Measurements from ENCODE around the gene ZFP64.

The ZFP64 gene

DNA sequence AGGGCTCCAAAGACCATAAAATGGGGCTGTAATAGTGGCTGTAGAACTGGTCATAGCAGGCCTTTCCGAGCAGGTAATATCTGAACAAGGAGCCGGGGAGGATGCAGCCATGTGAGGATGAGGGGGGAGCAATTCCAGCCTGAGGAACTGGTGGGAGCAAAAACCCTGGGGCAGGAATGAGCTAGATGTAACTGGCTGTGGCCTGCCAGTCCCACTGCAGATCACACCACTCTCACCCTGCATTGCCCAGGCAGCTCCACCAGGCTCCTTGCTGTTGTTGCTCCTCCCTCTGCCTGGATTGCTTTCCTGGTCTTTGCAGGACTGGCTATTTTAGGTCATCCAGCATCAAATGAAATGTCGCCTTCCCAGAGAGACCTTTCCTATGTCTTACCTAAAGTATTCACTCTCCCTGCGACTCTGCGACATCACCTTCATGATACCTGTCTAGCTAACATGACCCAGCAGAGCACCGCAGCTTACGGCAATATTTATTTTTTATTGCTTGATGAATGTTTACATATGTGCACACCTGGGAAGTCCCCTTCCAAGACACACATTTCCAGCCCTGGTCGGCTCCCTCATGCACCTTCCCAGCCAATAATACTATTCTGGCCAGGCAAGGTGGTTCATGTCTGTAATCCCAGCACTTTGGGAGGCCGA, 2.4 kb upstream of the ZFP64 start:
- TF ChIP-seq TCF12 (IDR thresholded peaks at IDR 0.05; ENCODE audit: low read depth) (no peak), NFIC (IDR thresholded peaks at IDR 0.05) (no peak), RAD21 (IDR thresholded peaks at IDR 0.05; ENCODE audit: low read depth) (no peak), EP300 (IDR thresholded peaks at IDR 0.05; ENCODE audit: borderline replicate concordance) (no peak), FOXM1 (IDR thresholded peaks at IDR 0.05; ENCODE audit: borderline replicate concordance, low read depth) (no peak)
- TF ChIP-seq, protein P1, sequence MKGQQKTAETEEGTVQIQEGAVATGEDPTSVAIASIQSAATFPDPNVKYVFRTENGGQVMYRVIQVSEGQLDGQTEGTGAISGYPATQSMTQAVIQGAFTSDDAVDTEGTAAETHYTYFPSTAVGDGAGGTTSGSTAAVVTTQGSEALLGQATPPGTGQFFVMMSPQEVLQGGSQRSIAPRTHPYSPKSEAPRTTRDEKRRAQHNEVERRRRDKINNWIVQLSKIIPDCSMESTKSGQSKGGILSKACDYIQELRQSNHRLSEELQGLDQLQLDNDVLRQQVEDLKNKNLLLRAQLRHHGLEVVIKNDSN (IDR thresholded peaks at IDR 0.05): no peak

DNA sequence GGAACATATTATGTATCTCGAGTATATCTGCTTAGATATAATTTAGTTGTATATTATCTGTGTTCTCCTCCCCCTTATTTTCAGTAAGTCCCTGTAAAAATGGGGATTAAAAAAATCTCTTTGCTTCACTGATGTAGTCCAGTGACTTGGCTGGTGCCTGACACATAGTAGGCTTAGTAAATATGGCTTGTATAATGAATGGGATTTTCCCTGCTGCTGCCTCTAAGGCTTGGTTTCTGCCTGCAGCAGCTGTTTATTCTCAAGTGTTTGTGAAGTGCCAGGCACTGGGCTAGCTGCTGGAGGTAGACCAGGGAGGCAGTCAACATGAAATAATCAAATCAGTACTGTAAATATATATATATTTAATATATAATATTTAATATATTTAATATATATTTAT, 1.6 kb upstream of the ZFP64 start:
- TF ChIP-seq NFIC (IDR thresholded peaks at IDR 0.05) (no peak), ZBTB7A (IDR thresholded peaks at IDR 0.05; ENCODE audit: low read depth) (no peak), RAD21 (IDR thresholded peaks at IDR 0.05; ENCODE audit: low read depth) (no peak), TAF1 (IDR thresholded peaks at IDR 0.05; ENCODE audit: low read depth) (no peak), CREB1 (IDR thresholded peaks at IDR 0.05; ENCODE audit: low read depth) (no peak), YY1 (IDR thresholded peaks at IDR 0.05; ENCODE audit: low read depth) (no peak), FOXM1 (IDR thresholded peaks at IDR 0.05; ENCODE audit: borderline replicate concordance, low read depth) (no peak)
- TF ChIP-seq, protein P1 (IDR thresholded peaks at IDR 0.05): no peak

- peak; percentile 38; the same call in 1 of the 2 replicates for TF ChIP-seq MAX (IDR thresholded peaks at IDR 0.05)
- no peak for TF ChIP-seq EGR1 (IDR thresholded peaks at IDR 0.05)
- no peak for TF ChIP-seq YY1 (IDR thresholded peaks at IDR 0.05; ENCODE audit: low read depth)
- TF ChIP-seq ZBTB7A (IDR thresholded peaks at IDR 0.05; ENCODE audit: low read depth): peak; percentile 98
- TF ChIP-seq, protein P2, sequence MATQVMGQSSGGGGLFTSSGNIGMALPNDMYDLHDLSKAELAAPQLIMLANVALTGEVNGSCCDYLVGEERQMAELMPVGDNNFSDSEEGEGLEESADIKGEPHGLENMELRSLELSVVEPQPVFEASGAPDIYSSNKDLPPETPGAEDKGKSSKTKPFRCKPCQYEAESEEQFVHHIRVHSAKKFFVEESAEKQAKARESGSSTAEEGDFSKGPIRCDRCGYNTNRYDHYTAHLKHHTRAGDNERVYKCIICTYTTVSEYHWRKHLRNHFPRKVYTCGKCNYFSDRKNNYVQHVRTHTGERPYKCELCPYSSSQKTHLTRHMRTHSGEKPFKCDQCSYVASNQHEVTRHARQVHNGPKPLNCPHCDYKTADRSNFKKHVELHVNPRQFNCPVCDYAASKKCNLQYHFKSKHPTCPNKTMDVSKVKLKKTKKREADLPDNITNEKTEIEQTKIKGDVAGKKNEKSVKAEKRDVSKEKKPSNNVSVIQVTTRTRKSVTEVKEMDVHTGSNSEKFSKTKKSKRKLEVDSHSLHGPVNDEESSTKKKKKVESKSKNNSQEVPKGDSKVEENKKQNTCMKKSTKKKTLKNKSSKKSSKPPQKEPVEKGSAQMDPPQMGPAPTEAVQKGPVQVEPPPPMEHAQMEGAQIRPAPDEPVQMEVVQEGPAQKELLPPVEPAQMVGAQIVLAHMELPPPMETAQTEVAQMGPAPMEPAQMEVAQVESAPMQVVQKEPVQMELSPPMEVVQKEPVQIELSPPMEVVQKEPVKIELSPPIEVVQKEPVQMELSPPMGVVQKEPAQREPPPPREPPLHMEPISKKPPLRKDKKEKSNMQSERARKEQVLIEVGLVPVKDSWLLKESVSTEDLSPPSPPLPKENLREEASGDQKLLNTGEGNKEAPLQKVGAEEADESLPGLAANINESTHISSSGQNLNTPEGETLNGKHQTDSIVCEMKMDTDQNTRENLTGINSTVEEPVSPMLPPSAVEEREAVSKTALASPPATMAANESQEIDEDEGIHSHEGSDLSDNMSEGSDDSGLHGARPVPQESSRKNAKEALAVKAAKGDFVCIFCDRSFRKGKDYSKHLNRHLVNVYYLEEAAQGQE (IDR thresholded peaks at IDR 0.05; ENCODE audit: low read depth): no peak
- no peak; the same call in 1 of the 2 replicates for TF ChIP-seq TAF1 (IDR thresholded peaks at IDR 0.05; ENCODE audit: low read depth)
These were observed 538 bp upstream of the ZFP64 start for GRCh38 chr20:52191916-52192718.

DNA sequence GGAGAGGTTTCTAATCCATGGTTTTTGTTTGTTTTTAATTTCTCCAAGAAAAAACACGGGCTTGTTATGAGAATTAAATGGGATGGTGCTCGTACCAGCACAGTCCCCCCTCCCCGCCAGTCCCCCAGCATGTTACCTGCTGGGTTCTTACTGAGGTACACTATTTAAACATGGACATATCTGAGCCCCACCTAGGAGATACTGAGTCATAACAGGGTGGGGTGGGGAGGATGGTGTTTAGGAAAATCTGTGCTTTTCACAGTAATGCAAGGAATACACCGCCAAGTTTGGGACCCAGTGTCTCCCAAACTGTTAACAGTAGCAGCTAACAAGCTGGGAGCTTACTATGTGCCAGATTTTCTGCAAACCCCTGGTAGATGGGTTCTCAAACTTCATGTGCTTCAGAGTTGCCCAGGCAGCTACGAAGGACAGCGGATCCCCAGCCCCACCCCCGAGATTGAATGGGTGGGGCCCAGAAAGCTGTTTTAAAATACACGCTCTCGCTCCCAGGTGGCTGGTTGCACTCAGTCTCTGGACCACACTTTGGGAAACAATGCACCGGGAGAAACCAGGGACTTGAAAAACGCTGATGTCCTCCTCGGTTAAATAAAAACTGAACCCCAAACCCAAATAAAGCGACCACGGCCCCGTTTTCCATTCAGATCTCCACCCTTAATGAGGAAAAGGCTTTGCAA, 995 bp downstream of the ZFP64 start:
- TF ChIP-seq TCF12 (IDR thresholded peaks at IDR 0.05; ENCODE audit: low read depth) (no peak), NFIC (IDR thresholded peaks at IDR 0.05) (no peak), TEAD4 (IDR thresholded peaks at IDR 0.05) (no peak), CEBPB (IDR thresholded peaks at IDR 0.05) (no peak), RAD21 (IDR thresholded peaks at IDR 0.05; ENCODE audit: low read depth) (no peak), MAX (IDR thresholded peaks at IDR 0.05) (no peak)
- TF ChIP-seq, protein P1 (IDR thresholded peaks at IDR 0.05): no peak
- TF ChIP-seq, protein P2 (IDR thresholded peaks at IDR 0.05; ENCODE audit: low read depth): no peak

- TF ChIP-seq CEBPB (IDR thresholded peaks at IDR 0.05) (no peak), ZBTB7A (IDR thresholded peaks at IDR 0.05; ENCODE audit: low read depth) (no peak), NFIC (IDR thresholded peaks at IDR 0.05) (no peak), EGR1 (IDR thresholded peaks at IDR 0.05) (no peak), MAX (IDR thresholded peaks at IDR 0.05) (no peak), TAF1 (IDR thresholded peaks at IDR 0.05; ENCODE audit: low read depth) (no peak), CREB1 (IDR thresholded peaks at IDR 0.05; ENCODE audit: low read depth) (no peak), FOXM1 (IDR thresholded peaks at IDR 0.05; ENCODE audit: borderline replicate concordance, low read depth) (no peak), TCF12 (IDR thresholded peaks at IDR 0.05; ENCODE audit: low read depth) (no peak), YY1 (IDR thresholded peaks at IDR 0.05; ENCODE audit: low read depth) (no peak), TEAD4 (IDR thresholded peaks at IDR 0.05) (no peak), RAD21 (IDR thresholded peaks at IDR 0.05; ENCODE audit: low read depth) (no peak), EP300 (IDR thresholded peaks at IDR 0.05; ENCODE audit: borderline replicate concordance) (no peak)
- TF ChIP-seq, protein P1 (IDR thresholded peaks at IDR 0.05): no peak
- TF ChIP-seq, protein P2 (IDR thresholded peaks at IDR 0.05; ENCODE audit: low read depth): no peak
These were observed 9.8 kb downstream of the ZFP64 start for GRCh38 chr20:52181766-52182165.

All from Ishikawa (cell line).